Measurements from ENCODE around the gene CYB5B. TPM values are rescaled to one million over a fixed set of nuclear protein-coding genes. Genes with fewer than 3 reads are reported as not detected.

CYB5B gene
- total and polyA plus RNA-seq, 4 donors, result 61.8 to 105 (median 97.6) TPM

DNA sequence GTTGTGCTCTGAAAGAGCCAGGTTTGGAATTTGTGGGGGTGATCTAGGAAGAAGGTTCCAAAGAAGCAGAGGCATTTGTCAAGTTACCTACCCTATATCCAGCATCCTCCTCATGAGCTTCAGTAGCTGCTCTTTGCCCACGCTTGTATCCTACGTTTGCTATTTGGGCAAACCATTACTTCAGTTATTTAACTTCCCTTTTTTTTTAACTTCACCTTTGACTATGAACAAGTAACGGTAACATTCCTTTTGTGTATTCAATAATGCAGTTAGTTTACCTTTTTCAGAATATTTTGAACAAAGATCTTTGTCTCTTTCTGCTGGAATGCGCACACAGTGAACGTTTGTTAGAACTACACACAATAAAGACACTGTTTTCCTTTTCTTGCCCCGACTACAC, 41.5 kb downstream of the CYB5B start:
- no peak for DNase-seq (ENCODE audit: low read depth in 4 of 6, low spot score in 6 of 6)
- H3K9me3 ChIP-seq (ENCODE audit: control insufficient read depth, insufficient read depth, low read length), result no peaks in the 10 kb centered on the region
- H3K4me3 ChIP-seq (ENCODE audit: low read depth, low read length), result no peak overlapping the region
- no peaks in the 10 kb centered on the region for H3K27me3 ChIP-seq (ENCODE audit: control insufficient read depth, insufficient read depth, low read length)
- no peaks in the 10 kb centered on the region for H3K4me1 ChIP-seq (ENCODE audit: control insufficient read depth, insufficient read depth, low read length)
- no CpG with 5 or more reads among the region's 6 CpGs for WGBS (ENCODE audit: insufficient coverage)
- peaks cover 9% of the 10 kb centered on the region for H3K36me3 ChIP-seq (ENCODE audit: control insufficient read depth, insufficient read depth, low read length)
- no peak overlapping the region for H3K27ac ChIP-seq (ENCODE audit: low read depth, low read length)

- WGBS (ENCODE audit: insufficient coverage), result no CpG with 5 or more reads among the region's 2 CpGs
- Histone ChIP-seq H3K27me3 (ENCODE audit: control insufficient read depth, insufficient read depth, low read length) (no peaks in the 10 kb centered on the region), H3K36me3 (ENCODE audit: control insufficient read depth, insufficient read depth, low read length) (peaks cover 7% of the 10 kb centered on the region), H3K4me3 (ENCODE audit: low read depth, low read length) (no peak overlapping the region), H3K27ac (ENCODE audit: low read depth, low read length) (no peak overlapping the region), H3K4me1 (ENCODE audit: control insufficient read depth, insufficient read depth, low read length) (no peaks in the 10 kb centered on the region), H3K9me3 (ENCODE audit: control insufficient read depth, insufficient read depth, low read length) (no peaks in the 10 kb centered on the region)
- peak in 1 of 6 donors; percentile 10 for DNase-seq (ENCODE audit: low read depth in 4 of 6, low spot score in 6 of 6)
Observed at GRCh38 chr16:69466547-69466946, 42.1 kb downstream of the CYB5B start.

DNA sequence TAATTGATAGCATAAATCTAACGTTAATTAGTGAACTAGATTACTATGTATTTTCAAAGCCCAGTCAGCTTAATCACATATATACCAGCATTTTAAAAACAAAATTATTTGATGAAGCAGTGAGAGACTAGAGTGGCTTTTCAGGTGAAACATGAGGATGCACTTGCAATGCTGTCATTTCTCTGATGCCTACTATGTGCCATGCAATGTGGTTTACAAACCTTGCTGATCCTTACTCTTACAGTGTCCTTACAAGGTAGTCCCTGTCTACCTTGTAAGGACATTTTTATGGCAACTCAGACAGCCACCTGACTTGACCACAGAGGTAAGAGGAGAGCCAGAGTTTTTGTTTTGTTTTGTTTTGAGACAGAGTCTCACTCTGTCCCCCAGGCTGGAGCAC, 42.7 kb downstream of the CYB5B start:
- Histone ChIP-seq H3K4me1 (ENCODE audit: control insufficient read depth, insufficient read depth, low read length) (no peaks in the 10 kb centered on the region), H3K9me3 (ENCODE audit: control insufficient read depth, insufficient read depth, low read length) (no peaks in the 10 kb centered on the region), H3K27me3 (ENCODE audit: control insufficient read depth, insufficient read depth, low read length) (no peaks in the 10 kb centered on the region), H3K36me3 (ENCODE audit: control insufficient read depth, insufficient read depth, low read length) (peaks cover 7% of the 10 kb centered on the region), H3K4me3 (ENCODE audit: low read depth, low read length) (no peak overlapping the region), H3K27ac (ENCODE audit: low read depth, low read length) (no peak overlapping the region)
- DNase-seq (ENCODE audit: low read depth in 4 of 6, low spot score in 6 of 6), result no peak
- WGBS (ENCODE audit: insufficient coverage), result no CpG with 5 or more reads among the region's 1 CpG

GRCh38 chr16:69467531-69468204, 43.2 kb downstream of the CYB5B start:
- 92% methylated on average over 6 of the region's 8 CpGs for WGBS (ENCODE audit: insufficient coverage)
- no peak for DNase-seq (ENCODE audit: low read depth in 4 of 6, low spot score in 6 of 6)
- Histone ChIP-seq H3K36me3 (ENCODE audit: control insufficient read depth, insufficient read depth, low read length) (peaks cover 7% of the 10 kb centered on the region), H3K4me1 (ENCODE audit: control insufficient read depth, insufficient read depth, low read length) (no peaks in the 10 kb centered on the region), H3K4me3 (ENCODE audit: low read depth, low read length) (no peak overlapping the region), H3K27ac (ENCODE audit: low read depth, low read length) (no peak overlapping the region), H3K27me3 (ENCODE audit: control insufficient read depth, insufficient read depth, low read length) (no peaks in the 10 kb centered on the region), H3K9me3 (ENCODE audit: control insufficient read depth, insufficient read depth, low read length) (no peaks in the 10 kb centered on the region)

DNA sequence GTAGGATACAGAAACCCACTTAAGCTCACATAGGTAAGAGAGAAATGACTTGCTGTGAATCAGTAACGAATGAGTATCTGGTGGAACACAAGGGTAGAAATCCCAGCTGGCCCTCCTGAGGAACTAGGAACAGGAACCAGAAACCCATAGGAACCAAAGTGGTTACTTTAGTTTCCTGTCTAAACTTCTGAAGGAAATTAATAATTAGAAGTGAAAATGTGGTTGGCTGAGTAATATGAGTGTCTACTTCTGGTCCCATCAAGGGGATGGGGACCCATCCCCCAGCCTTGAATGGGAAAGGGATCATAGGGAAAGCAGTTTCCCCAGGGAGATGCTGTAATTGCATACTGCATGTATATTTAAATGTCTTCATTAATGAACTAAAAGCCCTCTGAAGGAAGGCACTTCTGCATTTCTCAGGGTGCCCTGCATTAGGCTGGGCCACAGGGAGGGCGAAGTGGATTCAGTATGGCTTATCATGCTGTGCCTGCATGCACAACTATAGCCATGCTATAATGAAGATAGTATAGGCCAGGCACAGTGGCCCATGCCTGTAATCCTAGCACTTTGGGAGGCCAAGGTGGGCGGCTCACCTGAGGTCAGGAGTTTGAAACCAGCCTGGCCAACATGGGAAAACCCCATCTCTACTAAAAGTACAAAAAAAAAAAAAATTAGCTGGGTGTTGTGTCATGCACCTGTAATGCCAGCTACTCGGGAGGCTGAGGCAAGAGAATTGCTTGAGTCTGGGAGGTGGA, 45.6 kb downstream of the CYB5B start:
- H3K36me3 ChIP-seq (ENCODE audit: control insufficient read depth, insufficient read depth, low read length), result peaks cover 1% of the 10 kb centered on the region
- no peaks in the 10 kb centered on the region for H3K4me1 ChIP-seq (ENCODE audit: control insufficient read depth, insufficient read depth, low read length)
- no peak for DNase-seq (ENCODE audit: low read depth in 4 of 6, low spot score in 6 of 6)
- no peaks in the 10 kb centered on the region for H3K9me3 ChIP-seq (ENCODE audit: control insufficient read depth, insufficient read depth, low read length)
- no peaks in the 10 kb centered on the region for H3K27me3 ChIP-seq (ENCODE audit: control insufficient read depth, insufficient read depth, low read length)
- H3K4me3 ChIP-seq (ENCODE audit: low read depth, low read length), result no peak overlapping the region
- WGBS (ENCODE audit: insufficient coverage), result 100% methylated on average over 1 of the region's 4 CpGs
- H3K27ac ChIP-seq (ENCODE audit: low read depth, low read length), result no peak overlapping the region

- no peaks in the 10 kb centered on the region for H3K4me1 ChIP-seq (ENCODE audit: control insufficient read depth, insufficient read depth, low read length)
- H3K27ac ChIP-seq (ENCODE audit: low read depth, low read length), result no peak overlapping the region
- no CpG with 5 or more reads among the region's 1 CpG for WGBS (ENCODE audit: insufficient coverage)
- H3K27me3 ChIP-seq (ENCODE audit: control insufficient read depth, insufficient read depth, low read length), result no peaks in the 10 kb centered on the region
- H3K36me3 ChIP-seq (ENCODE audit: control insufficient read depth, insufficient read depth, low read length), result no peaks in the 10 kb centered on the region
- no peak overlapping the region for H3K4me3 ChIP-seq (ENCODE audit: low read depth, low read length)
- DNase-seq (ENCODE audit: low read depth in 4 of 6, low spot score in 6 of 6), result no peak
- no peaks in the 10 kb centered on the region for H3K9me3 ChIP-seq (ENCODE audit: control insufficient read depth, insufficient read depth, low read length)
Observed at GRCh38 chr16:69471121-69471520, 46.7 kb downstream of the CYB5B start.

DNA sequence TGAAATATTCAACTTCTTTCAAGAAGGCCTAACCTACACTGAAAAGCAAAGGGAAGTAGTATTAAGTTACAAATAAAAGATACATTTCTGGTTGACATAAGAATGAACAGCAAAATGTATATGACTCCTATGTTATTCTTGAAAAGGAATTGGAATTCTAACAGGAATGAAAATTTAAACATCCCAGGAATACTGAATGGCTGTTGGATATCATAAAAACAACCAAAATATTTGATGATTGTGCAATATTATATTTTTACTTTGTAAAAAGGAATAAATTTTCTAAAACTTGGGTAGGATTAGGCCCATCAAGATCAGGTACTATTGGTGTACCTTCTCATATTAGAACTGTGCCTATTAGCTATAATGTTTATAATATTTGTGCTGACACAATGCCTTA, 50.0 kb downstream of the CYB5B start:
- no peak overlapping the region for H3K27ac ChIP-seq (ENCODE audit: low read depth, low read length)
- DNase-seq (ENCODE audit: low read depth in 4 of 6, low spot score in 6 of 6), result no peak
- no peaks in the 10 kb centered on the region for H3K27me3 ChIP-seq (ENCODE audit: control insufficient read depth, insufficient read depth, low read length)
- no peaks in the 10 kb centered on the region for H3K4me1 ChIP-seq (ENCODE audit: control insufficient read depth, insufficient read depth, low read length)
- no peaks in the 10 kb centered on the region for H3K9me3 ChIP-seq (ENCODE audit: control insufficient read depth, insufficient read depth, low read length)
- no peak overlapping the region for H3K4me3 ChIP-seq (ENCODE audit: low read depth, low read length)
- H3K36me3 ChIP-seq (ENCODE audit: control insufficient read depth, insufficient read depth, low read length), result no peaks in the 10 kb centered on the region

DNA sequence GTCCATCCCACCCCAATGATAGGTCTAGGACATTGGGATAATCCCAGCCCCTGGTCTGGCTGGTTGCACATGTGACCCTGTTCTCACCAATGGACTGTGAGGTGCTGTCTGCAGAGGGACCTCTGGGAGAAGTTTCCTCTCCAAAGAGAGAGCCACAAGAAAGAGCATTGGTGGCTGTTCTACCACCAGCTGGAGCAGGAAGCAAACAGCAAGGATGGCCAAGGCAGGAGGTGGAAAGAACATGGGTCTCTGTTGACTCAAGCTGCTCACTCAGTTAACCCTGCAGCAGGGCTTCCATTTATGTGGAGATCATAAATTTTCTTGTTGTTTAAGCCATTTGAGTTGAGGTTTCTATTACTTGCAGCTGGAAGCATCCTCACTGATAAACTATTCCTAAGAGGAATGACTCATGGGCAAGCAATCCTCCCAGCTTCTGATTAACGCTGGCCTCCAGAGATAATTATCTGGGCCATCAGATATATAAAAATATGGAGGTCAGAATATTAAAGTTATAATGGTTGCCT, 52.6 kb downstream of the CYB5B start:
- no peak for DNase-seq (ENCODE audit: low read depth in 4 of 6, low spot score in 6 of 6)
- H3K4me1 ChIP-seq (ENCODE audit: control insufficient read depth, insufficient read depth, low read length), result peaks cover 3% of the 10 kb centered on the region
- H3K36me3 ChIP-seq (ENCODE audit: control insufficient read depth, insufficient read depth, low read length), result no peaks in the 10 kb centered on the region
- H3K27ac ChIP-seq (ENCODE audit: low read depth, low read length), result no peak overlapping the region
- no peaks in the 10 kb centered on the region for H3K9me3 ChIP-seq (ENCODE audit: control insufficient read depth, insufficient read depth, low read length)
- no peak overlapping the region for H3K4me3 ChIP-seq (ENCODE audit: low read depth, low read length)
- WGBS (ENCODE audit: insufficient coverage), result no CpG with 5 or more reads among the region's 1 CpG
- H3K27me3 ChIP-seq (ENCODE audit: control insufficient read depth, insufficient read depth, low read length), result no peaks in the 10 kb centered on the region

DNA sequence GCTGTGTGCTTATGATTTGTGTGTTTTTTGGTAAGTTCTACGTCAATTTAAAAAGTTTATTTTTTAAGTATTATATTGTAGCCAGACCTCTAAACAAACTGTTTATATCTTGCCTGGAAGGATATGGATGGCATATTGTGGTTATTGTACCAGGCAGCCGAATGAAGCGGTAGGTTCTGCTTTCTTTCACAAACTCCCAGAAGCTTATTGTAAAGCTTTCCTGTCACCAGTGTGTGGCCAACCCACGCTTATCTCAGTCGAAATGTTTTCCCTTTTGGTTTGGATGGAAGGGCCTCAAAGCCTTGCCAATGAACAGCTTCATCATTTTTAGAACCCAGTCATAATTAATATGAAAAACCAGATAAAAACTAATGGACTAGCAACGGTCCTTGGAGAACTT, 53.1 kb downstream of the CYB5B start:
- Histone ChIP-seq H3K4me1 (ENCODE audit: control insufficient read depth, insufficient read depth, low read length) (peaks cover 8% of the 10 kb centered on the region), H3K9me3 (ENCODE audit: control insufficient read depth, insufficient read depth, low read length) (no peaks in the 10 kb centered on the region), H3K36me3 (ENCODE audit: control insufficient read depth, insufficient read depth, low read length) (no peaks in the 10 kb centered on the region), H3K4me3 (ENCODE audit: low read depth, low read length) (no peak overlapping the region), H3K27me3 (ENCODE audit: control insufficient read depth, insufficient read depth, low read length) (no peaks in the 10 kb centered on the region), H3K27ac (ENCODE audit: low read depth, low read length) (no peak overlapping the region)
- WGBS (ENCODE audit: insufficient coverage), result no CpG with 5 or more reads among the region's 6 CpGs
- DNase-seq (ENCODE audit: low read depth in 4 of 6, low spot score in 6 of 6), result no peak

DNA sequence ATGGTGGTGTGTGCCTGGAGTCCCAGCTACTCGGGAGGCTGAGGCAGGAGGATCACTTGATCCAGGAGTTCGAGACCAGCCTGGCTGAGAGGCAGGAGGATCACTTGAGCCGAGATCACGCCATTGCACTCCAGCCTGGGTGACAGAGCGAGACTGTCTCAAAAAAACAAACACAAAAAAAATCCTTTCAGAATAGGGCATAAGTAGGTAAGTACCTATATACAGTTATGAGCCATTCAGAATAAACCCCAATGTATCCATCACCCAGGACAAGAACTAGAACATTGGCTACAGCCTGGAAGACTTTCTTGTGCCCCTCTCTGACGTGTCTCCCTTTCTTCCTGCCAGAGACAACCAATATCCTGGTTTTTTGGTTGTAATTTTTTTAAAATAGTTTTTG, 54.3 kb downstream of the CYB5B start:
- Histone ChIP-seq H3K36me3 (ENCODE audit: control insufficient read depth, insufficient read depth, low read length) (no peaks in the 10 kb centered on the region), H3K27ac (ENCODE audit: low read depth, low read length) (no peak overlapping the region), H3K27me3 (ENCODE audit: control insufficient read depth, insufficient read depth, low read length) (no peaks in the 10 kb centered on the region), H3K4me1 (ENCODE audit: control insufficient read depth, insufficient read depth, low read length) (peaks cover 11% of the 10 kb centered on the region), H3K4me3 (ENCODE audit: low read depth, low read length) (no peak overlapping the region), H3K9me3 (ENCODE audit: control insufficient read depth, insufficient read depth, low read length) (no peaks in the 10 kb centered on the region)
- no peak for DNase-seq (ENCODE audit: low read depth in 4 of 6, low spot score in 6 of 6)
- WGBS (ENCODE audit: insufficient coverage), result 92% methylated on average over 2 of the region's 6 CpGs
